Measurements from ENCODE around the gene PHAF1. TPM values are rescaled to one million over a fixed set of nuclear protein-coding genes. Genes with fewer than 3 reads are reported as not detected.
A peak's percentile ranks its signal among the peaks of the same experiment; 100 is the strongest.

PHAF1 gene
- total and polyA plus RNA-seq, 2 of the 8 experiments (the other 6 are each of a cell fraction or from before 2014, with no cell fraction given), result 18.6 to 26.4 TPM

GRCh38 chr16:67165121-67166078 lies 55.7 kb downstream of the PHAF1 start (continued):
- TF ChIP-seq NANOG (IDR thresholded peaks at IDR 0.05; ENCODE audit: insufficient read depth, low read depth, low read length, poor library complexity, severe bottlenecking), result no peak
- TF ChIP-seq RFX5 (IDR thresholded peaks at IDR 0.05; ENCODE audit: borderline replicate concordance, low read depth, low read length), result no peak
- peak; percentile 65 for TF ChIP-seq KDM4A (IDR thresholded peaks at IDR 0.05; ENCODE audit: low read depth, low read length, severe bottlenecking)
- no peak for TF ChIP-seq TBP (IDR thresholded peaks at IDR 0.05; ENCODE audit: low read depth, low read length)
- TF ChIP-seq RXRA (IDR thresholded peaks at IDR 0.05; ENCODE audit: insufficient read depth, low read depth, low read length), result no peak
- no peak for TF ChIP-seq CBX5 (IDR thresholded peaks at IDR 0.05; ENCODE audit: low read depth, low read length)
- 0 out of 2 replicates have a peak, but pooled peaks have one; percentile 38 for TF ChIP-seq RBBP5 (IDR thresholded peaks at IDR 0.05; ENCODE audit: borderline replicate concordance, low read depth, low read length)
- TF ChIP-seq SIRT6 (IDR thresholded peaks at IDR 0.05; ENCODE audit: low read length), result no peak
- TF ChIP-seq, protein P1, sequence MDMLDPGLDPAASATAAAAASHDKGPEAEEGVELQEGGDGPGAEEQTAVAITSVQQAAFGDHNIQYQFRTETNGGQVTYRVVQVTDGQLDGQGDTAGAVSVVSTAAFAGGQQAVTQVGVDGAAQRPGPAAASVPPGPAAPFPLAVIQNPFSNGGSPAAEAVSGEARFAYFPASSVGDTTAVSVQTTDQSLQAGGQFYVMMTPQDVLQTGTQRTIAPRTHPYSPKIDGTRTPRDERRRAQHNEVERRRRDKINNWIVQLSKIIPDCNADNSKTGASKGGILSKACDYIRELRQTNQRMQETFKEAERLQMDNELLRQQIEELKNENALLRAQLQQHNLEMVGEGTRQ (IDR thresholded peaks at IDR 0.05; ENCODE audit: low read length), result no peak
- no peak for TF ChIP-seq POU5F1 (IDR thresholded peaks at IDR 0.05; ENCODE audit: low read depth, low read length)
- TF ChIP-seq EGR1 (IDR thresholded peaks at IDR 0.05; ENCODE audit: borderline replicate concordance, low read depth, low read length), result no peak
- TF ChIP-seq CHD1 (IDR thresholded peaks at IDR 0.05; ENCODE audit: low read depth, low read length), result no peak
- TF ChIP-seq BCL11A (IDR thresholded peaks at IDR 0.05; ENCODE audit: low read depth in 2 of 2, low read length in 2 of 2), result no peak
- TF ChIP-seq TEAD4 (IDR thresholded peaks at IDR 0.05; ENCODE audit: low read depth, low read length), result no peak
- no peak for TF ChIP-seq CREB1 (IDR thresholded peaks at IDR 0.05)
- no peak for TF ChIP-seq ZNF274 (IDR thresholded peaks at IDR 0.05; ENCODE audit: borderline replicate concordance, extremely low read depth, low read length)
- TF ChIP-seq SIN3A (conservative IDR thresholded peaks at IDR 0.05 in 1 of 2, IDR thresholded peaks at IDR 0.05 in 1 of 2; ENCODE audit: low read depth in 1 of 2, low read length in 2 of 2), result no peak
- no peak for TF ChIP-seq HDAC6 (IDR thresholded peaks at IDR 0.05; ENCODE audit: low read depth, low read length)
- no peak for TF ChIP-seq CEBPB (IDR thresholded peaks at IDR 0.05; ENCODE audit: low read depth, low read length)
- TF ChIP-seq PHF8 (conservative IDR thresholded peaks at IDR 0.05; ENCODE audit: low read depth, low read length), result no peak
- peak; percentile 97 for TF ChIP-seq EZH2 (IDR thresholded peaks at IDR 0.05; ENCODE audit: low read depth, low read length, severe bottlenecking)
- TF ChIP-seq SP4 (IDR thresholded peaks at IDR 0.05; ENCODE audit: low read length), result no peak
- no peak for TF ChIP-seq TCF12 (IDR thresholded peaks at IDR 0.05; ENCODE audit: low read depth, low read length)
- no peak for TF ChIP-seq NRF1 (IDR thresholded peaks at IDR 0.05; ENCODE audit: low read depth, low read length)

All from H1 (cell line).